ENCODE data around the gene TUBB.

DNA sequence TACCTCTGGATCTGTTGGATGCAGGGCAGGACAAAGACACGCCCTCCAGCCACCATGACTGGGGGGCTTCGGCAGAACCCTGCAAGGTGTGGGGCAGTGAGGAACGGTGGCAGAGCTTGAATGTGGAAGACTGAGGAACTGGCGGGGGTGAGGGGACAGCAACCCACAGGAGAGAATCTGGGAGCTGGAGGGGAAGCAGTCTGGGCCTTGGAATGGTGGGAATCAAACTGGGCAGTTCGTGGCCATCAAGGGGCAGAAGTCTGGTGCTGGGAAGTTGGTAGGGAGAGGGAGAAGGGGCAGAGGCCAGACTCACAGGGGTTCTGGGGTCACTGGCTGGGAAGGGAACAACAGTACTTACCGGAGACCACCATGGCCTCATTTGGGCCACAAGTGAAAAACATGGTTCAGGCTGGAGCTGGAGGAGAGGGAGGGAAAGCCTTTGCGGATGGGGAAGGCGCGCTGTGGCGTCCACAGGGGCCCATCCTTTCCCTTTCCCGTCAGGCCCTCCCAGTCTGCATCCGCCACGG lies 21.7 kb downstream of the TUBB start:
- no peak for TF ChIP-seq EP300 (IDR thresholded peaks at IDR 0.05; ENCODE audit: borderline replicate concordance in 1 of 2, low read depth in 1 of 2, low read length in 1 of 2)
- TF ChIP-seq, protein P1, sequence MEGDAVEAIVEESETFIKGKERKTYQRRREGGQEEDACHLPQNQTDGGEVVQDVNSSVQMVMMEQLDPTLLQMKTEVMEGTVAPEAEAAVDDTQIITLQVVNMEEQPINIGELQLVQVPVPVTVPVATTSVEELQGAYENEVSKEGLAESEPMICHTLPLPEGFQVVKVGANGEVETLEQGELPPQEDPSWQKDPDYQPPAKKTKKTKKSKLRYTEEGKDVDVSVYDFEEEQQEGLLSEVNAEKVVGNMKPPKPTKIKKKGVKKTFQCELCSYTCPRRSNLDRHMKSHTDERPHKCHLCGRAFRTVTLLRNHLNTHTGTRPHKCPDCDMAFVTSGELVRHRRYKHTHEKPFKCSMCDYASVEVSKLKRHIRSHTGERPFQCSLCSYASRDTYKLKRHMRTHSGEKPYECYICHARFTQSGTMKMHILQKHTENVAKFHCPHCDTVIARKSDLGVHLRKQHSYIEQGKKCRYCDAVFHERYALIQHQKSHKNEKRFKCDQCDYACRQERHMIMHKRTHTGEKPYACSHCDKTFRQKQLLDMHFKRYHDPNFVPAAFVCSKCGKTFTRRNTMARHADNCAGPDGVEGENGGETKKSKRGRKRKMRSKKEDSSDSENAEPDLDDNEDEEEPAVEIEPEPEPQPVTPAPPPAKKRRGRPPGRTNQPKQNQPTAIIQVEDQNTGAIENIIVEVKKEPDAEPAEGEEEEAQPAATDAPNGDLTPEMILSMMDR (IDR thresholded peaks at IDR 0.05): no peak
- TF ChIP-seq SIN3A (IDR thresholded peaks at IDR 0.05; ENCODE audit: borderline replicate concordance, low read depth, low read length): no peak
